Smooth muscle cell (in vitro differentiated cells): ENCODE results near the gene HNRNPUL1. TPM values are rescaled to one million over a fixed set of nuclear protein-coding genes. Genes with fewer than 3 reads are reported as not detected.

Source experiments
- DNase-seq: peaks from one replicate; lab custom pipeline; 2025; ENCODE audit not compliant: unreplicated experiment; lab: John Stamatoyannopoulos, UW
- H2AFZ ChIP-seq: fragments of 200-600 bp; sonication (generic); 2 replicates; pipeline ENCODE4 v1.6.0; 2016; ENCODE audit warnings: antibody characterized with exemption, low read depth, mild to moderate bottlenecking
- H3F3A ChIP-seq: fragments of 200-600 bp; sonication (generic); 2 replicates; pipeline ENCODE4 v1.6.0; 2017; ENCODE audit warnings: antibody characterized with exemption, low read depth
- H3K27ac ChIP-seq: fragments of 200-600 bp; sonication (generic); 2 replicates; pipeline ENCODE4 v1.5.1; 2016; ENCODE audit warnings: low read depth, mild to moderate bottlenecking
- H3K27me3 ChIP-seq: fragments of 200-600 bp; sonication (generic); 2 replicates; pipeline ENCODE4 v1.6.1; 2016; ENCODE audit warnings: low read depth, mild to moderate bottlenecking
- H3K36me3 ChIP-seq: fragments of 200-600 bp; sonication (generic); 2 replicates; pipeline ENCODE4 v1.5.1; 2016; ENCODE audit warnings: low read depth
- H3K4me1 ChIP-seq: fragments of 200-600 bp; sonication (generic); 2 replicates; pipeline ENCODE4 v1.5.1; 2016; ENCODE audit warnings: low read depth
- H3K4me2 ChIP-seq: fragments of 200-600 bp; sonication (generic); 2 replicates; pipeline ENCODE4 v1.6.0; 2016; ENCODE audit warnings: mild to moderate bottlenecking
- H3K4me3 ChIP-seq: fragments of 200-600 bp; sonication (generic); 2 replicates; pipeline ENCODE4 v1.5.1; 2016; ENCODE audit warnings: mild to moderate bottlenecking
- H3K79me2 ChIP-seq: fragments of 200-600 bp; sonication (generic); 2 replicates; pipeline ENCODE4 v1.6.0; 2016; ENCODE audit warnings: low read depth, mild to moderate bottlenecking
- H3K9ac ChIP-seq: fragments of 200-600 bp; sonication (generic); 2 replicates; pipeline ENCODE4 v1.6.0; 2016; ENCODE audit warnings: low read depth
- H3K9me3 ChIP-seq: fragments of 200-600 bp; sonication (generic); replicated peaks from 2 replicates; pipeline ENCODE4 v1.5.1; 2016; ENCODE audit warnings: low read depth
- H4K20me1 ChIP-seq: fragments of 200-600 bp; sonication (generic); 2 replicates; pipeline ENCODE4 v1.6.0; 2016; ENCODE audit warnings: low read depth
- WGBS: methylation state at CpG from one replicate; pipeline ENCODE4 v1.1.7; 2016; ENCODE audit warnings: low lambda C conversion rate; 5-methylcytosine and 5-hydroxymethylcytosine counted together
- polyA plus RNA-seq: library from polyadenylated mRNA; unstranded; fragments of >200 nt; fragmentation: Nextera tagmentation; extraction: Ambion mirVana; gene quantifications from 2 replicates; pipeline ENCODE4 v1.2.1, GENCODE V29; 2016
- small RNA-seq: library from RNA; depleted of rRNA; stranded (forward); fragments of <200 nt; gene quantifications from one replicate; pipeline ENCODE3, GENCODE V24; 2014
- total RNA-seq: library from RNA; depleted of rRNA; stranded (reverse); fragments of >200 nt; gene quantifications from 2 replicates; pipeline ENCODE4 v1.2.3, GENCODE V29; 2014
- TF ChIP-seq, protein P1 (sequence below): fragments of 200-600 bp; sonication (generic); IDR thresholded peaks from 2 replicates; pipeline ENCODE4 v1.5.1; 2017; ENCODE audit warnings: borderline replicate concordance, mild to moderate bottlenecking, antibody characterized with exemption; ENCODE audit not compliant: insufficient read depth, poor library complexity, severe bottlenecking

Gene HNRNPUL1
- total and polyA plus RNA-seq, 2 experiments from 2014 or later = 101 to 125 TPM

DNA sequence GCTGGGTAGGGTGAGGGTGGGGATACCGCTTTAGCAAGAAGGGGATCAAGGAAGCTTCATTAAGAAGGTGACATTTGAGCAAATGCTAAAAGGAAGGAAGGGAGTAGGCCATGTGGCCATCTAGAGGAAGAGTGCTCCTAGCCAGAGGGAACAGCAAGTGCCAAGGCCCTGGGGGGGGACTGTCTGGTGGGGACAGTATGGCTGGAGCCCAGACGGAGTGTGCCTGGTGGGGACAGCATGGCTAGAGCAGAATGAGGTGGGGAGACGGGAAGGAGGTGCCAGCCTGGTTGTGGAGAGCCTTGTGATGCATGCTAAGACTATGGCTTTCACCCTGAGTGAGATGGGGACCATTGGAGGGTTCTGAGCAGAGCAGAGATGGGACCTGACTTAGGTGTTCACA lies 91.6 kb downstream of the HNRNPUL1 start:
- Histone ChIP-seq H3K9me3 (no peaks in the 10 kb centered on the region), H3K4me3 (no peak overlapping the region), H3K79me2 (peaks cover 34% of the 10 kb centered on the region), H2AFZ (no peak overlapping the region), H3K27ac (no peak overlapping the region), H3K9ac (no peak overlapping the region), H3K36me3 (no peaks in the 10 kb centered on the region), H4K20me1 (peaks cover 23% of the 10 kb centered on the region), H3K27me3 (no peaks in the 10 kb centered on the region), H3F3A (peaks cover 18% of the 10 kb centered on the region), H3K4me1 (no peaks in the 10 kb centered on the region), H3K4me2 (no peak overlapping the region)
- TF ChIP-seq, protein P1, sequence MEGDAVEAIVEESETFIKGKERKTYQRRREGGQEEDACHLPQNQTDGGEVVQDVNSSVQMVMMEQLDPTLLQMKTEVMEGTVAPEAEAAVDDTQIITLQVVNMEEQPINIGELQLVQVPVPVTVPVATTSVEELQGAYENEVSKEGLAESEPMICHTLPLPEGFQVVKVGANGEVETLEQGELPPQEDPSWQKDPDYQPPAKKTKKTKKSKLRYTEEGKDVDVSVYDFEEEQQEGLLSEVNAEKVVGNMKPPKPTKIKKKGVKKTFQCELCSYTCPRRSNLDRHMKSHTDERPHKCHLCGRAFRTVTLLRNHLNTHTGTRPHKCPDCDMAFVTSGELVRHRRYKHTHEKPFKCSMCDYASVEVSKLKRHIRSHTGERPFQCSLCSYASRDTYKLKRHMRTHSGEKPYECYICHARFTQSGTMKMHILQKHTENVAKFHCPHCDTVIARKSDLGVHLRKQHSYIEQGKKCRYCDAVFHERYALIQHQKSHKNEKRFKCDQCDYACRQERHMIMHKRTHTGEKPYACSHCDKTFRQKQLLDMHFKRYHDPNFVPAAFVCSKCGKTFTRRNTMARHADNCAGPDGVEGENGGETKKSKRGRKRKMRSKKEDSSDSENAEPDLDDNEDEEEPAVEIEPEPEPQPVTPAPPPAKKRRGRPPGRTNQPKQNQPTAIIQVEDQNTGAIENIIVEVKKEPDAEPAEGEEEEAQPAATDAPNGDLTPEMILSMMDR = no peak
- DNase-seq = no peak
- 83% methylated on average over 3 of the region's 3 CpGs for WGBS

DNA sequence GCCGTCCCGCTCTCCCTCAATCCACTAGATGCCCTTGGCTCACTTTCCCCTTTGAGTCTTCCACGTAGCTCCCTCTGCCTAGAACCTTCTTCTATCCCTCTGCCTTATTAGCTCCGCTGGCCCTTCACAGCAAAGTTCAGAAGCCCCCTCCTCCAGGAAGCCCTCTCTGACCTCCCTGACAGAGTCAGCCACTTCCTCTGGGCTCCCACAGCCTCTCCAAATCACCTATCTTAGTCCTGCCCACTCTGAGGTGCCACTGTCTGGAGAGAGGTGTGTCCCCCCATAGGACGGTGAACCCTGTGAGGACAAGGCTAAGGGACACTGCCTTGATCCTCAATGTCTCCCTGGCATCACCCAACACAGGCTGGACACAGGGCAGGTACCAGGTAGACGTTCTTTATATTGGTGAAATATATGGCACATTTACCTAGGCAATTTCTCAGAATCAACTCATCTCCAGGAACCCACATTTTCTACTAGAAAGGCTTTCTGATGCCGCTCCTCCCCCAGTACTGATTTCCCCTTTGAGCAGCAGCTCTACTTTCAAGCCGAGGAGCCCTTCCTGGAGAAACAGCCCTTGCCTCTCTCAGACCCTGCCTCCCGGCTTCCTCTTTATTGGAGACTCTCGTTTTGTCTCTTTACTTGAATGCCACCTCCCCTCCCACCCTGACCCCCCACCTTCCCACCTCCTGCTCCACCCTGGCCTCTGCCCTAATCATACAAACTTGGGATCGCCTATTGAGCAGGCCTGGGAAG lies 93.0 kb downstream of the HNRNPUL1 start:
- H2AFZ ChIP-seq = no peak overlapping the region
- H3F3A ChIP-seq = peaks cover 18% of the 10 kb centered on the region
- DNase-seq = no peak
- no peak overlapping the region for H3K27ac ChIP-seq
- 88% methylated on average over 11 of the region's 11 CpGs for WGBS
- no peak overlapping the region for H3K4me2 ChIP-seq
- no peaks in the 10 kb centered on the region for H3K36me3 ChIP-seq
- H3K4me3 ChIP-seq = no peak overlapping the region
- no peaks in the 10 kb centered on the region for H3K27me3 ChIP-seq
- TF ChIP-seq, protein P1 = no peak
- H3K79me2 ChIP-seq = peaks cover 20% of the 10 kb centered on the region
- H3K4me1 ChIP-seq = no peaks in the 10 kb centered on the region
- no peak overlapping the region for H3K9ac ChIP-seq
- peaks cover 9% of the 10 kb centered on the region for H4K20me1 ChIP-seq
- H3K9me3 ChIP-seq = no peaks in the 10 kb centered on the region

Small RNA genes within 50 kb of the gene (small RNA-seq; reads per million reads assigned to genes)
- 0.08 reads per million for gene RN7SL34P

Other genes with a start within 250 kb of the HNRNPUL1 start
- gene CYP2A13, start 175.9 kb upstream of the HNRNPUL1 start, total RNA-seq = not detected in 2 replicates
- not detected in 2 replicates for gene CYP2A13, start 175.9 kb upstream of the HNRNPUL1 start, polyA plus RNA-seq
- not detected in 2 replicates for gene CYP2F1, start 149.9 kb upstream of the HNRNPUL1 start, total RNA-seq
- gene CYP2F1, start 149.9 kb upstream of the HNRNPUL1 start, polyA plus RNA-seq = 0.11 TPM in 1 of 2 replicates, not detected in the other
- 0.18 and 0.63 TPM in 2 replicates for gene CYP2S1, start 71.2 kb upstream of the HNRNPUL1 start, total RNA-seq
- gene CYP2S1, start 71.2 kb upstream of the HNRNPUL1 start, polyA plus RNA-seq = 1.8 and 6.1 TPM in 2 replicates
- 71.2 and 76.8 TPM in 2 replicates for gene AXL, start 45.1 kb upstream of the HNRNPUL1 start, total RNA-seq
- 16.9 and 27.0 TPM in 2 replicates for gene AXL, start 45.1 kb upstream of the HNRNPUL1 start, polyA plus RNA-seq
- gene CCDC97, start 45.8 kb downstream of the HNRNPUL1 start, total RNA-seq = 3.0 and 7.5 TPM in 2 replicates
- gene CCDC97, start 45.8 kb downstream of the HNRNPUL1 start, polyA plus RNA-seq = 15.3 and 18.2 TPM in 2 replicates
- 37.6 and 51.7 TPM in 2 replicates for gene TGFB1, start 89.5 kb downstream of the HNRNPUL1 start, total RNA-seq
- gene TGFB1, start 89.5 kb downstream of the HNRNPUL1 start, polyA plus RNA-seq = 199 and 216 TPM in 2 replicates
- gene B9D2, start 99.8 kb downstream of the HNRNPUL1 start, total RNA-seq = 1.6 and 2.1 TPM in 2 replicates
- 12.2 and 13.9 TPM in 2 replicates for gene B9D2, start 99.8 kb downstream of the HNRNPUL1 start, polyA plus RNA-seq
- 11.0 and 19.2 TPM in 2 replicates for gene TMEM91, start 112.2 kb downstream of the HNRNPUL1 start, total RNA-seq
- gene TMEM91, start 112.2 kb downstream of the HNRNPUL1 start, polyA plus RNA-seq = 24.3 and 25.6 TPM in 2 replicates
- 5.4 and 5.6 TPM in 2 replicates for gene EXOSC5, start 133.0 kb downstream of the HNRNPUL1 start, total RNA-seq
- gene EXOSC5, start 133.0 kb downstream of the HNRNPUL1 start, polyA plus RNA-seq = 19.5 and 22.1 TPM in 2 replicates
- gene BCKDHA, start 133.4 kb downstream of the HNRNPUL1 start, total RNA-seq = 24.6 and 30.3 TPM in 2 replicates
- 47.9 and 53.9 TPM in 2 replicates for gene BCKDHA, start 133.4 kb downstream of the HNRNPUL1 start, polyA plus RNA-seq
- gene B3GNT8, start 163.0 kb downstream of the HNRNPUL1 start, total RNA-seq = 0.85 TPM in 2 replicates
- gene B3GNT8, start 163.0 kb downstream of the HNRNPUL1 start, polyA plus RNA-seq = 1.7 and 3.0 TPM in 2 replicates
- gene DMAC2, start 175.5 kb downstream of the HNRNPUL1 start, total RNA-seq = 40.3 and 48.3 TPM in 2 replicates
- gene DMAC2, start 175.5 kb downstream of the HNRNPUL1 start, polyA plus RNA-seq = 65.8 and 69.2 TPM in 2 replicates
- gene ERICH4, start 178.8 kb downstream of the HNRNPUL1 start, total RNA-seq = not detected in 2 replicates
- gene ERICH4, start 178.8 kb downstream of the HNRNPUL1 start, polyA plus RNA-seq = not detected in 2 replicates